GM20431 (cell line): ENCODE measurements around the gene SUPT20HL1.

Experiments used
- in situ Hi-C: fragments of 300-500 bp; cut with MseI, MboI; formaldehyde crosslinking; loops from one replicate; pipeline ENCODE4 v1.15.0; 2020; ENCODE audit warnings: low sequenced_read_pairs; ENCODE audit not compliant: unreplicated experiment

Gene SUPT20HL1

DNA sequence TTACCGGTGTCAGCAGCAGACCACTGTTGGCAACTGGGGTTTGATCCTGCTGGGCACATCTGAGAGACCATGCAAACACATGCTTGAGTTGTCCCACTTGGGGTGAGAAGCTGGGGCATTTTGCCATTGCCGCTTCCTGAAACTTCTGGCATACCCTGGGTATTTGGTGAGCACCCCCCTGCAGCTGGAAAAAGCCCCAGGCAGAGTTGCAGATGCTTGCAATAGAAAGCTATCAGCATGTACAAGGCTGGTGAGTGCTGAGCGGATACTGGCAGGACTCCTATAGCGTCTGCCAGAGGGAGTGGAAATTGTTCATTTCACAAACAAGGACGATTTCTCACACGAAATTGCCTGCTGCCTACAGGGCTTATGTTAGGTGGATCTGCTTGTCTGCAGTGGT, 32.3 kb downstream of the SUPT20HL1 start:
- in situ Hi-C loops, result no loop called here

DNA sequence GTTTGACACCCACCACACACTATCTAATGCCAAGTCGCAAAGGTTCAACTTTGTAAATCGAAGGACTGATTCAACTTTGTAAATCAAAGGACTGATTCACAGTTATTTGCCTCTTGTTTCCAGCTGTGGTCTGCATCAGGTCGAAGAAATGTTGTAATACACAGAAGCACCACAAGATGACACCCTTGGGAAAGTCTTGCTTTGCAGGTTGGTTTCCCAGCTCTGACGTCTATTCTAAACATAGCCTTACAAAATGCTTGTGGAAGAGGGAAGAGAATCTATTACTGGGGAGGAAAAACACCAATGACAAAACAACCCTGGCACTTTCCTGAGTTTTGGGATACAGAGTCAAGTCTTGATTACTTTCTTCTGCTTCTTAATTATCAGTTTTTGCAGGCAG, 35.3 kb downstream of the SUPT20HL1 start:
- in situ Hi-C loops, result no loop called here

DNA sequence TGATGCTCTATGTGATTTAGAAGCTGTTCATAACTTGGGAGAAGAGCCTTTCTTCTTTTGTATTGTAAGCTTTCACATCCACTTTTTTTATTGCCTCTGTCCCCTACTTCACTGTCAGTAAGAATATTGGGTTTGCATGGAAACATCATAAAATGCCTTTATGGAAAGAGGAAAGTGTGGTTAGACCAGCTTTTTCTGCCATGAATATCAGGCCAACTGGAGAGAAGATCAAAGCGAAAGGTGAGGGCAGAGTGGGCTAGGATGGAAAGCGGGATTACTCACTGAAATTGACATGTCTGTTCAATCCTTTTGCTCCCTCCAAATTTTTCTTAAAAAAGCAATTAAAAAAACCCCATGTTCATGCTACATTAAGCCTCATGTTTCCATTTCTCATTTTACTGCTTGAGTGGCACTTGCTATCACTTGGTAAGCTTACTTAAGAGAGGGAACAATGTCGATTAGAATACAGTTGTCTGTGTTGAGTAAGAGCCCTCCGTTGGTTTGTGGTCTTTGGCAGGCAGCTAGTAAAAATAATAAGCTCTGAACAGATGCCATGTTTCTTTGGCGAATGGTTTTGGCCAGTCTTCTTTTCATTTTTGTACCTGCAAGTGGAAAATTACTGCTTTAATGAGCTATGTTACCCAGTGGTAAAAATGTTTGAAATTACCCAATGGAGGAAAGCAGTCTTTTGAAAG, 35.9 kb downstream of the SUPT20HL1 start:
- in situ Hi-C loops, result no loop called here

DNA sequence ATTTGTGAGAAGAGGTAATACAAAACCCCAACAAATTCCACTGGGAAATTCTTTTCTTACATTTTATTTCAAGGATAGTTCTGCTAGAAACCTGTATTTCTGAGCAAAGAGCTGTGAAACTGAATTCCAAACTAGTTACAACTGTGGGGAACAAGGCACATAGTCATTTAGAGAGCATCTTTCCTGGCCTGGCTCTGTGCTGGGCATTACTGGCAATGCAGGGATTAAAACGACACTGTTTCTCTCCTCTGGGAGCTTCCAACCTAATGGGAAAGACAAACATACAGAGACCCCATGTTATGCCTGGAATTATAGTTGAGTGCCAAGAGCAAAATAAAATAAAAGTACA, 36.5 kb downstream of the SUPT20HL1 start:
- in situ Hi-C loops, result no loop called here

DNA sequence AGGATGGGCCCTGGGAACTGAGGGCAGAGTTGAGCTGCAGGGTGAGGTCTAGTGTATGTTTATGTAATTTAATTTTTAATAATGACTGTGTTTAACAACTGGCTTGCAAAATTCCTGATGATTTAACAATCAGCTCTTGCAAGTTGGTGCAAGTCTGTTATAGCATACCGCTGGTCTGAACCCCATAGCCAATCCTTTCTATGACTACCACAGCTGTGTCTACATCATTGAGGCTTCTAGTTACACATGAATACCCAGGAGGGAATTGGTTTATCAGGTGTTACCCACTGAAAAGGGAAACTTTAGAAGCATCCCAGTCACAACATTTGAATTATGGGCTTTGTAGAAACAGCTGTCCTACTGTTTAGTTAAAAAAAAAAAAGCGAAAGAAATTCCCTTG, 38.3 kb downstream of the SUPT20HL1 start:
- in situ Hi-C loops, result no loop called here

DNA sequence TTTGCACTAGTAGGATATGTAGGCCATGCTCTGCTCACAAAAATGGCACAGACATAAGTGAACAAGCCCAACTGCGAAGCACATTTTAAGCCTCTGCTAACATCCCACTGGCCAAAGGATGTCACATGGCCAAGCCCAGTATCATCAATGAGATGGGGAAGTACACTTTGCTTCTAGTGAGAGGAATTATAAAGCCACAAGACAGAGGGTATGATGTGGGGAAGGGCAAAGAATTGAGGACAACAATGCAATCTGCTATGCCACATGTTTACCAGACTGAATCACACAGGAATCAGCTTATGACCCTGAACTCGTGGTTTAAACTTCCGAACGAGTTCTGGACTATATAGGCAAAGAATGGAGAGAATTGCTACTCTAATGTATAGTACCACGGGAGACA, 39.1 kb downstream of the SUPT20HL1 start:
- in situ Hi-C loops, result no loop called here

DNA sequence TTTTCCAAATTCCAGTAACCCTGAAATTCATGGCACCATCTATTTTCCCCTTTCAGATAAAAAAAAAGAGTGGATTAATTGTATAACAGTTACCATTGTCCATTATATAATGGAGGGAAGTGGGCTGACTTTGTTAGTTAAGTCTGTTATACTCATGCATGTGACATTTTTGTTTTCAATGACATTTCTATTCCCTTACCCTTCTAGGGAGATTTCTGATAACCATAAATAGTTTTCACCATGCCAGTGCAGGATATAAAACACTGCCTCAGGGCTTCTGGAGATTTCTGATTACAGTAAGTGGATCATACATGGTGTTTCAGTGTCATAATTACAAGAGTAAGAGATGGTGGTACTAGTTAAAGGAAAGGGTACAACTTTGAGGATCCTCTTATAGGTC, 45.5 kb downstream of the SUPT20HL1 start:
- in situ Hi-C loops, result loop anchor here (10.0 kb wide), 1 partner anchor 89 kb away; no protein-coding TSS in a partner anchor
